AG04450 (cell line): ENCODE data around the gene MPPED2. TPM values are rescaled to one million over a fixed set of nuclear protein-coding genes. Genes with fewer than 3 reads are reported as not detected.

Source experiments
- CTCF ChIA-PET: fragments of 300-600, 350-600 bp; formaldehyde crosslinking; extraction: SDS; loops from one replicate; lab custom pipeline; 2022; ENCODE audit warnings: antibody characterized with exemption, inconsistent platforms; lab: Charles Lee
- POLR2A ChIA-PET: fragments of 350-600 bp; formaldehyde crosslinking; extraction: SDS; loops from one replicate; lab custom pipeline; 2021; ENCODE audit warnings: antibody characterized with exemption, inconsistent platforms; lab: Yijun Ruan, JAX
- DNase-seq: peaks from one replicate; pipeline ENCODE4 v3.0.0-alpha.2; 2011; ENCODE audit warnings: low read depth, low spot score
- H3K27ac ChIP-seq: one replicate; pipeline ENCODE4 v1.5.1; 2012; ENCODE audit warnings: low read depth, low read length, control low read depth
- H3K27me3 ChIP-seq: one replicate; pipeline ENCODE4 v1.6.0; 2012; ENCODE audit warnings: low read length; ENCODE audit not compliant: control insufficient read depth, insufficient read depth
- H3K4me3 ChIP-seq: 2 replicates; pipeline ENCODE4 v1.5.1; 2011; ENCODE audit warnings: mild to moderate bottlenecking, low read depth, low read length, control low read depth
- H3K9me3 ChIP-seq: 2 replicates; pipeline ENCODE4 v1.5.1; 2012; ENCODE audit warnings: low read length; ENCODE audit not compliant: control insufficient read depth, insufficient read depth
- CTCF ChIP-seq: IDR thresholded peaks from 2 replicates; pipeline ENCODE4 v1.5.1; 2011; ENCODE audit warnings: low read depth, low read length, control low read depth, inconsistent platforms
- polyA plus RNA-seq: library from polyadenylated mRNA; depleted of rRNA; stranded (reverse); fragments of >200 nt; gene quantifications from 2 replicates; pipeline ENCODE4 v1.2.3, GENCODE V29; 2011

The MPPED2 gene
- polyA plus RNA-seq, 1 experiment = not detected

- Histone ChIP-seq H3K9me3 (no peaks in the 10 kb centered on the region), H3K4me3 (no peak overlapping the region), H3K27ac (no peak overlapping the region), H3K27me3 (no peaks in the 10 kb centered on the region)
- no peak for TF ChIP-seq CTCF
- POLR2A ChIA-PET = no interaction called here
- CTCF ChIA-PET = no interaction called here
- DNase-seq = no peak
These were observed 193.8 kb downstream of the MPPED2 start for GRCh38 chr11:30392221-30392784.

- Histone ChIP-seq H3K27me3 (no peaks in the 10 kb centered on the region), H3K9me3 (no peaks in the 10 kb centered on the region), H3K4me3 (no peak overlapping the region), H3K27ac (no peak overlapping the region)
- ChIA-PET POLR2A (no interaction called here), CTCF (no interaction called here)
- DNase-seq = no peak
- no peak for TF ChIP-seq CTCF
These were observed 197.2 kb downstream of the MPPED2 start for GRCh38 chr11:30388957-30389356.

GRCh38 chr11:30387891-30388861 is 198.0 kb downstream of the MPPED2 start:
- H3K27ac ChIP-seq = no peak overlapping the region
- H3K9me3 ChIP-seq = no peaks in the 10 kb centered on the region
- no peak overlapping the region for H3K4me3 ChIP-seq
- no peak for TF ChIP-seq CTCF
- CTCF ChIA-PET = no interaction called here
- POLR2A ChIA-PET = no interaction called here
- no peaks in the 10 kb centered on the region for H3K27me3 ChIP-seq
- DNase-seq = no peak

GRCh38 chr11:30381879-30382278 is 204.3 kb downstream of the MPPED2 start:
- DNase-seq = no peak
- TF ChIP-seq CTCF = no peak
- POLR2A ChIA-PET = interaction anchor here (0.5 kb wide), 1 partner anchor 387 kb away, joined by 3 read pairs; no protein-coding TSS in a partner anchor
- no peaks in the 10 kb centered on the region for H3K9me3 ChIP-seq
- no peaks in the 10 kb centered on the region for H3K27me3 ChIP-seq
- CTCF ChIA-PET = interaction anchor here (0.6 to 1.0 kb wide), 2 partner anchors 239 to 664 kb away, joined by 3 to 4 read pairs; no protein-coding TSS in a partner anchor
- H3K27ac ChIP-seq = no peak overlapping the region
- no peak overlapping the region for H3K4me3 ChIP-seq

GRCh38 chr11:30380846-30381245 is 205.3 kb downstream of the MPPED2 start:
- POLR2A ChIA-PET = no interaction called here
- Histone ChIP-seq H3K4me3 (no peak overlapping the region), H3K9me3 (no peaks in the 10 kb centered on the region), H3K27me3 (no peaks in the 10 kb centered on the region), H3K27ac (no peak overlapping the region)
- DNase-seq = no peak
- TF ChIP-seq CTCF = no peak
- CTCF ChIA-PET = no interaction called here
